Measurements from ENCODE around the gene RICTOR.

DNA sequence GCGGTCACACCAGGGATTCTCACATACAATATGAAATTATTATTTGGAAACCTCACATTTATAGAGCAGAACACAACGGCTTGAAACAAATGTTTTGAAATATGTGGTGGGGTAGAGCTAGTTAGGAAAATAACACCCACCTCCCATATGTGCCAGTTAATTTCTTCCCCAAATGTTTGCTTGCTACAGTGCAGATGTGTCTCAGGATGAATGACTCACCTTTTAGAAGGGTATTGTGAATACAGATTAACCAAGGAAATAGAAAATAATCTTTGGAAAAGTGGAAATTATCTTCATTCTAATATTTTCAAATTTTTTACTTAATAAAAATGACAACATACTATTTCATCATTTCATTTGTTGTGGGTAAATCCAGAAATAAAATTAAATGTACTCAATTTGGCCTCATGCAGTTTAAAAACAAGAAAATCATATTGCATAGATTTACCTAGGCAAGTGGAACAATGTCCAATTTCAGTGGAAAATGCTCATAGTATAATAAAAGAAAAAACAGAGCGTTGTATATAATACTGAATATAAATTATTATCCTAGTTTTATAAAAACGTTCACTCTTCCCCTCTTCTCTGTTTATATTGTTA lies 39.3 kb upstream of the RICTOR start:
- TF ChIP-seq ZBTB49 (tag by site-specific recombination; IDR thresholded peaks at IDR 0.05; ENCODE audit: low read depth): no peak
- TF ChIP-seq, protein P1, sequence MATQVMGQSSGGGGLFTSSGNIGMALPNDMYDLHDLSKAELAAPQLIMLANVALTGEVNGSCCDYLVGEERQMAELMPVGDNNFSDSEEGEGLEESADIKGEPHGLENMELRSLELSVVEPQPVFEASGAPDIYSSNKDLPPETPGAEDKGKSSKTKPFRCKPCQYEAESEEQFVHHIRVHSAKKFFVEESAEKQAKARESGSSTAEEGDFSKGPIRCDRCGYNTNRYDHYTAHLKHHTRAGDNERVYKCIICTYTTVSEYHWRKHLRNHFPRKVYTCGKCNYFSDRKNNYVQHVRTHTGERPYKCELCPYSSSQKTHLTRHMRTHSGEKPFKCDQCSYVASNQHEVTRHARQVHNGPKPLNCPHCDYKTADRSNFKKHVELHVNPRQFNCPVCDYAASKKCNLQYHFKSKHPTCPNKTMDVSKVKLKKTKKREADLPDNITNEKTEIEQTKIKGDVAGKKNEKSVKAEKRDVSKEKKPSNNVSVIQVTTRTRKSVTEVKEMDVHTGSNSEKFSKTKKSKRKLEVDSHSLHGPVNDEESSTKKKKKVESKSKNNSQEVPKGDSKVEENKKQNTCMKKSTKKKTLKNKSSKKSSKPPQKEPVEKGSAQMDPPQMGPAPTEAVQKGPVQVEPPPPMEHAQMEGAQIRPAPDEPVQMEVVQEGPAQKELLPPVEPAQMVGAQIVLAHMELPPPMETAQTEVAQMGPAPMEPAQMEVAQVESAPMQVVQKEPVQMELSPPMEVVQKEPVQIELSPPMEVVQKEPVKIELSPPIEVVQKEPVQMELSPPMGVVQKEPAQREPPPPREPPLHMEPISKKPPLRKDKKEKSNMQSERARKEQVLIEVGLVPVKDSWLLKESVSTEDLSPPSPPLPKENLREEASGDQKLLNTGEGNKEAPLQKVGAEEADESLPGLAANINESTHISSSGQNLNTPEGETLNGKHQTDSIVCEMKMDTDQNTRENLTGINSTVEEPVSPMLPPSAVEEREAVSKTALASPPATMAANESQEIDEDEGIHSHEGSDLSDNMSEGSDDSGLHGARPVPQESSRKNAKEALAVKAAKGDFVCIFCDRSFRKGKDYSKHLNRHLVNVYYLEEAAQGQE (tag by site-specific recombination; IDR thresholded peaks at IDR 0.05): no peak
- TF ChIP-seq ZBTB17 (tag by site-specific recombination; IDR thresholded peaks at IDR 0.05): no peak
- TF ChIP-seq, protein P2, sequence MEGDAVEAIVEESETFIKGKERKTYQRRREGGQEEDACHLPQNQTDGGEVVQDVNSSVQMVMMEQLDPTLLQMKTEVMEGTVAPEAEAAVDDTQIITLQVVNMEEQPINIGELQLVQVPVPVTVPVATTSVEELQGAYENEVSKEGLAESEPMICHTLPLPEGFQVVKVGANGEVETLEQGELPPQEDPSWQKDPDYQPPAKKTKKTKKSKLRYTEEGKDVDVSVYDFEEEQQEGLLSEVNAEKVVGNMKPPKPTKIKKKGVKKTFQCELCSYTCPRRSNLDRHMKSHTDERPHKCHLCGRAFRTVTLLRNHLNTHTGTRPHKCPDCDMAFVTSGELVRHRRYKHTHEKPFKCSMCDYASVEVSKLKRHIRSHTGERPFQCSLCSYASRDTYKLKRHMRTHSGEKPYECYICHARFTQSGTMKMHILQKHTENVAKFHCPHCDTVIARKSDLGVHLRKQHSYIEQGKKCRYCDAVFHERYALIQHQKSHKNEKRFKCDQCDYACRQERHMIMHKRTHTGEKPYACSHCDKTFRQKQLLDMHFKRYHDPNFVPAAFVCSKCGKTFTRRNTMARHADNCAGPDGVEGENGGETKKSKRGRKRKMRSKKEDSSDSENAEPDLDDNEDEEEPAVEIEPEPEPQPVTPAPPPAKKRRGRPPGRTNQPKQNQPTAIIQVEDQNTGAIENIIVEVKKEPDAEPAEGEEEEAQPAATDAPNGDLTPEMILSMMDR (tag by site-specific recombination; IDR thresholded peaks at IDR 0.05): no peak
- TF ChIP-seq YY1 (tag by site-specific recombination; IDR thresholded peaks at IDR 0.05): no peak
- no peak for TF ChIP-seq ZNF560 (tag by site-specific recombination; IDR thresholded peaks at IDR 0.05; ENCODE audit: borderline replicate concordance)
- TF ChIP-seq ZNF701 (tag by site-specific recombination; IDR thresholded peaks at IDR 0.05): no peak
- no peak for TF ChIP-seq ZNF184 (tag by site-specific recombination; IDR thresholded peaks at IDR 0.05)
- no peak for TF ChIP-seq HOXA7 (CRISPR knock-in tag; IDR thresholded peaks at IDR 0.05; ENCODE audit: borderline replicate concordance)
- no peak for TF ChIP-seq SALL2 (tag by site-specific recombination; IDR thresholded peaks at IDR 0.05; ENCODE audit: borderline replicate concordance)
- TF ChIP-seq ZNF324 (tag by site-specific recombination; IDR thresholded peaks at IDR 0.05): no peak
- TF ChIP-seq SP2 (tag by site-specific recombination; IDR thresholded peaks at IDR 0.05): no peak
- no peak for TF ChIP-seq ZNF311 (tag by site-specific recombination; IDR thresholded peaks at IDR 0.05; ENCODE audit: borderline replicate concordance)
